Measurements from ENCODE around the gene HOXC6. TPM values are rescaled to one million over a fixed set of nuclear protein-coding genes. Genes with fewer than 3 reads are reported as not detected.

Gene HOXC6
- total and polyA plus RNA-seq, 9 of the 15 experiments (the other 6 are each of a cell fraction or from before 2014, with no cell fraction given) = 0.06 to 4.0 (median 1.4) TPM

DNA sequence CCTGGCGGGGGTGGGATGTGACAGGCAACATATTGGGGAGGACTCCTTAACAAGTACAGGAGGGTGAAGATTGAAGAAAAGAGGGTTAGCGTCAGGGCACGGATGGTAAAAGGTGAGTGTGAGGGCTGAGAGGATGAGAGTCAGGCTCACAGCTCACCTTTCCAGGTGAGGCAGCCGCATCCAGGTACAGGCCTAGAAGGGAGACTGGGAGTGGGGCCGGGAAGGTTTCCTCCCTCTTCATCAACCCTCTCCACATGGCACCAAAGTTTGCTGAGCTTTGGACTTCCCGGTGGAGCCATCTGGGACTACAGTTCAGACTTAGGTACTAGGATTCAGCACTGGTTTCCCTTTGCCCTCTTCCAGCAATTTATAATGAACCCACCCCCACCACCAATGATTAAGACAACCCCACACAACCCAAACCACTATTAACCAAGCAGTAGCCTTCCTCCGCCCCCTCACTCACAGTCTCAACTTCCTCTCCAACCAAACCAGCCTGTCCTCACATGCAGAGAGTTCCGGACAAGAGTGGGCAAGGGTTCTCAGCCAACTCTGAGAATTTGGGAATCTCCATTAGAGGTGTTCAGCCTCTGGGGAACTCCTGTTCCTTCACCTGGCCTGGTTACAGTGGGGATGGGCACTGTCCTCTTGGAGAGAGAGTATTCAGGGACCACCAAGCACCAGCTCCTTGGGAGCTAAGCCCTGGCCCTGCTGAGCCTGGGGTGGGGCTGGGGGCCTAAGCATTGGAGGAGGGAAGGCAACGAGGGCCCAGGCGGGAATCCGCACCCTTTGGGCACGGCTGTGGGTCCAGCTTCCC, 23.0 kb downstream of the HOXC6 start:
- DNase-seq (ENCODE audit: extremely low read depth in 1 of 4, low spot score in 3 of 4) = no peak
- no peak for ATAC-seq
- Histone ChIP-seq H3K4me2 (ENCODE audit: insufficient read depth, low read length) (no peak overlapping the region), H3K4me3 (no peak overlapping the region), H3K9me1 (ENCODE audit: control insufficient read depth, insufficient read depth, low read length) (no peaks in the 10 kb centered on the region), H3K27ac (ENCODE audit: extremely low read depth, low read depth, low read length) (no peak overlapping the region), H3K79me2 (ENCODE audit: control insufficient read depth, insufficient read depth, low read length) (no peaks in the 10 kb centered on the region), H3K4me1 (replicated peaks in 1 of 2; ENCODE audit: control insufficient read depth in 2 of 2, insufficient read depth in 2 of 2, low read length in 2 of 2) (peaks cover 0 to 17% of the 10 kb centered on the region in 2 experiments; a peak in 2 of 5 replicates), H4K20me1 (replicated peaks; ENCODE audit: control insufficient read depth, insufficient read depth, low read length) (0 out of 2 replicates have a peak, but pooled peaks cover 2% of the 10 kb centered on the region), H3K9me3 (replicated peaks; ENCODE audit: control insufficient read depth, insufficient read depth, low read depth, low read length) (no peaks in the 10 kb centered on the region), H3K27me3 (ENCODE audit: control insufficient read depth in 2 of 2, insufficient read depth in 2 of 2, low read length in 2 of 2) (peaks cover 61 to 66% of the 10 kb centered on the region in 2 experiments), H3K36me3 (ENCODE audit: control insufficient read depth, insufficient read depth, low read length) (no peaks in the 10 kb centered on the region), H3K9ac (ENCODE audit: insufficient read depth in 1 of 2, low read depth in 2 of 2, low read length in 2 of 2) (no peak overlapping the region), H2AFZ (ENCODE audit: low read depth, low read length) (no peak overlapping the region)
- FAIRE-seq = peak; percentile 62
- POLR2A ChIA-PET = interaction anchor here (0.6 to 1.5 kb wide), 4 partner anchors 10 to 87 kb away, joined by 3 to 7 read pairs (median 3); no protein-coding TSS in a partner anchor
- WGBS (ENCODE audit: insufficient coverage, low coverage, missing lambda C conversion rate) = 7% methylated on average over 12 of the region's 12 CpGs
- in situ Hi-C loops (cut with MboI) (no loop called here), intact Hi-C loops (cut with micrococcal nuclease) (no loop called here)
- no peak for TF ChIP-seq FOS (IDR thresholded peaks at IDR 0.05; ENCODE audit: extremely low read depth, insufficient read length)
- peak; percentile 60 for TF ChIP-seq CBX2 (IDR thresholded peaks at IDR 0.05; ENCODE audit: insufficient read depth, low read length, poor library complexity, severe bottlenecking)
- peak; percentile 48 for TF ChIP-seq EGR1 (conservative IDR thresholded peaks at IDR 0.05)
- CTCF ChIA-PET (ENCODE audit: low intra/inter-chr PET ratio) = no interaction called here
- no TSS peak for BruUV-seq (replicated peaks)

DNA sequence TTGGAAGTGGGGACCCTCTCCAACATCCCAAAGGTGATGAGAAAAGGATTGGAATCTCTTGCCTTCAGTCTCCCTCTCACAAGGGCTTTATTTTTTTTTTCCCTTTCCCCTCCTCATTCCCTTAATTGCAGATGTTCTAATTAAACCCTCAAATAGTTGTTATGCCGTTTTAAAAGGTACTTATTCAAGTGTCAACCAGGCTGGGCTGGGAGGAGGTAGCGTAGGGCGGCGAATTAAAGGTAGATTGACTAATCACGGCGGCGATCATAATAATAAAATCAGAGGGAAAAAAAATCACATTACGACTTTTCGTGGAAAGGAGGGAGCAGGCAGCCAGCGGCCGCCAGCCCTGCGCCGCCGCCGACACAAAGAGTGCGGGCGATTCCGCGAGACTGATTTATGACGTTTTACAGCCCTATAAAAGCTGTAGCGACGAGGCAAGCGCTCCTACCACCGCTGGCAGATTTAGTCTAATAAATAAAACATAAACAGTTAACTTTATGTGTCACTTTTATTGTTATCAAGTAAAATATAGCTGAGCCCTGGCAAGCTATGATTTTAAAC, 23.7 kb downstream of the HOXC6 start:
- Histone ChIP-seq H3K27ac (ENCODE audit: extremely low read depth, low read depth, low read length) (no peak overlapping the region), H3K4me1 (replicated peaks in 1 of 2; ENCODE audit: control insufficient read depth in 2 of 2, insufficient read depth in 2 of 2, low read length in 2 of 2) (peaks cover 0 to 13% of the 10 kb centered on the region in 2 experiments; a peak in 2 of 5 replicates), H3K4me3 (no peak overlapping the region), H3K4me2 (ENCODE audit: insufficient read depth, low read length) (no peak overlapping the region), H3K9me1 (ENCODE audit: control insufficient read depth, insufficient read depth, low read length) (no peaks in the 10 kb centered on the region), H2AFZ (ENCODE audit: low read depth, low read length) (no peak overlapping the region), H3K27me3 (ENCODE audit: control insufficient read depth in 2 of 2, insufficient read depth in 2 of 2, low read length in 2 of 2) (peaks cover 55 to 61% of the 10 kb centered on the region in 2 experiments), H4K20me1 (replicated peaks; ENCODE audit: control insufficient read depth, insufficient read depth, low read length) (0 out of 2 replicates have a peak, but pooled peaks cover 2% of the 10 kb centered on the region), H3K79me2 (ENCODE audit: control insufficient read depth, insufficient read depth, low read length) (no peaks in the 10 kb centered on the region), H3K9ac (ENCODE audit: insufficient read depth in 1 of 2, low read depth in 2 of 2, low read length in 2 of 2) (no peak overlapping the region), H3K36me3 (ENCODE audit: control insufficient read depth, insufficient read depth, low read length) (no peaks in the 10 kb centered on the region), H3K9me3 (replicated peaks; ENCODE audit: control insufficient read depth, insufficient read depth, low read depth, low read length) (no peaks in the 10 kb centered on the region)
- POLR2A ChIA-PET = interaction anchor here (0.6 to 1.5 kb wide), 8 partner anchors 9 to 211 kb away, joined by 3 to 7 read pairs (median 3); no protein-coding TSS in a partner anchor
- 4% methylated on average over 24 of the region's 24 CpGs for WGBS (ENCODE audit: insufficient coverage, low coverage, missing lambda C conversion rate)
- DNase-seq (ENCODE audit: extremely low read depth in 1 of 4, low spot score in 3 of 4) = no peak
- BruUV-seq (replicated peaks) = no TSS peak
- intact Hi-C loops (cut with micrococcal nuclease) (no loop called here), in situ Hi-C loops (cut with MboI) (no loop called here)
- ATAC-seq = no peak
- no peak for FAIRE-seq
- CTCF ChIA-PET (ENCODE audit: low intra/inter-chr PET ratio) = no interaction called here
- TF ChIP-seq, protein P1, sequence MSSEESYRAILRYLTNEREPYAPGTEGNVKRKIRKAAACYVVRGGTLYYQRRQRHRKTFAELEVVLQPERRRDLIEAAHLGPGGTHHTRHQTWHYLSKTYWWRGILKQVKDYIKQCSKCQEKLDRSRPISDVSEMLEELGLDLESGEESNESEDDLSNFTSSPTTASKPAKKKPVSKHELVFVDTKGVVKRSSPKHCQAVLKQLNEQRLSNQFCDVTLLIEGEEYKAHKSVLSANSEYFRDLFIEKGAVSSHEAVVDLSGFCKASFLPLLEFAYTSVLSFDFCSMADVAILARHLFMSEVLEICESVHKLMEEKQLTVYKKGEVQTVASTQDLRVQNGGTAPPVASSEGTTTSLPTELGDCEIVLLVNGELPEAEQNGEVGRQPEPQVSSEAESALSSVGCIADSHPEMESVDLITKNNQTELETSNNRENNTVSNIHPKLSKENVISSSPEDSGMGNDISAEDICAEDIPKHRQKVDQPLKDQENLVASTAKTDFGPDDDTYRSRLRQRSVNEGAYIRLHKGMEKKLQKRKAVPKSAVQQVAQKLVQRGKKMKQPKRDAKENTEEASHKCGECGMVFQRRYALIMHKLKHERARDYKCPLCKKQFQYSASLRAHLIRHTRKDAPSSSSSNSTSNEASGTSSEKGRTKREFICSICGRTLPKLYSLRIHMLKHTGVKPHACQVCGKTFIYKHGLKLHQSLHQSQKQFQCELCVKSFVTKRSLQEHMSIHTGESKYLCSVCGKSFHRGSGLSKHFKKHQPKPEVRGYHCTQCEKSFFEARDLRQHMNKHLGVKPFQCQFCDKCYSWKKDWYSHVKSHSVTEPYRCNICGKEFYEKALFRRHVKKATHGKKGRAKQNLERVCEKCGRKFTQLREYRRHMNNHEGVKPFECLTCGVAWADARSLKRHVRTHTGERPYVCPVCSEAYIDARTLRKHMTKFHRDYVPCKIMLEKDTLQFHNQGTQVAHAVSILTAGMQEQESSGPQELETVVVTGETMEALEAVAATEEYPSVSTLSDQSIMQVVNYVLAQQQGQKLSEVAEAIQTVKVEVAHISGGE (CRISPR knock-in tag; IDR thresholded peaks at IDR 0.05) = no peak
- TF ChIP-seq ZC3H4 (CRISPR knock-in tag; IDR thresholded peaks at IDR 0.05; ENCODE audit: borderline replicate concordance) (no peak), ZFP30 (CRISPR knock-in tag; IDR thresholded peaks at IDR 0.05; ENCODE audit: borderline replicate concordance) (no peak)
- TF ChIP-seq, protein P2, sequence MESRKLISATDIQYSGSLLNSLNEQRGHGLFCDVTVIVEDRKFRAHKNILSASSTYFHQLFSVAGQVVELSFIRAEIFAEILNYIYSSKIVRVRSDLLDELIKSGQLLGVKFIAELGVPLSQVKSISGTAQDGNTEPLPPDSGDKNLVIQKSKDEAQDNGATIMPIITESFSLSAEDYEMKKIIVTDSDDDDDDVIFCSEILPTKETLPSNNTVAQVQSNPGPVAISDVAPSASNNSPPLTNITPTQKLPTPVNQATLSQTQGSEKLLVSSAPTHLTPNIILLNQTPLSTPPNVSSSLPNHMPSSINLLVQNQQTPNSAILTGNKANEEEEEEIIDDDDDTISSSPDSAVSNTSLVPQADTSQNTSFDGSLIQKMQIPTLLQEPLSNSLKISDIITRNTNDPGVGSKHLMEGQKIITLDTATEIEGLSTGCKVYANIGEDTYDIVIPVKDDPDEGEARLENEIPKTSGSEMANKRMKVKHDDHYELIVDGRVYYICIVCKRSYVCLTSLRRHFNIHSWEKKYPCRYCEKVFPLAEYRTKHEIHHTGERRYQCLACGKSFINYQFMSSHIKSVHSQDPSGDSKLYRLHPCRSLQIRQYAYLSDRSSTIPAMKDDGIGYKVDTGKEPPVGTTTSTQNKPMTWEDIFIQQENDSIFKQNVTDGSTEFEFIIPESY (CRISPR knock-in tag; IDR thresholded peaks at IDR 0.05) = 0 out of 2 replicates have a peak, but pooled peaks have one; percentile 25
